Measurements from ENCODE around the gene CCDC66. TPM values are rescaled to one million over a fixed set of nuclear protein-coding genes. Genes with fewer than 3 reads are reported as not detected.

CCDC66 gene
- total and polyA plus RNA-seq, 2 donors (not counting 1 experiment from before 2014, with no cell fraction given), result 8.3 to 28.2 TPM

- H4K20me1 ChIP-seq (ENCODE audit: control insufficient read depth, extremely low read depth, insufficient read depth, low read length), result no peaks in the 10 kb centered on the region
- no peaks in the 10 kb centered on the region for H3K27me3 ChIP-seq (ENCODE audit: control insufficient read depth, insufficient read depth, low read length)
- no peaks in the 10 kb centered on the region for H3K9me3 ChIP-seq (ENCODE audit: control insufficient read depth, insufficient read depth, low read depth, low read length)
- H3K79me2 ChIP-seq (ENCODE audit: control insufficient read depth, insufficient read depth, low read length), result no peaks in the 10 kb centered on the region
- TF ChIP-seq CTCF (conservative IDR thresholded peaks at IDR 0.05 in 1 of 2, IDR thresholded peaks at IDR 0.05 in 1 of 2; ENCODE audit: low read depth in 1 of 2, low read length in 2 of 2) (no peak), EZH2 (IDR thresholded peaks at IDR 0.05; ENCODE audit: low read length, missing control alignments) (no peak)
- no peak overlapping the region for H3K9ac ChIP-seq (ENCODE audit: insufficient read depth, low read length)
- H3K27ac ChIP-seq (ENCODE audit: insufficient read depth, low read length), result no peak overlapping the region
- no peak overlapping the region for H3K4me3 ChIP-seq (replicated peaks in 1 of 4; ENCODE audit: control extremely low read depth in 1 of 4, insufficient read depth in 1 of 4, low read depth in 3 of 4, low read length in 4 of 4)
- DNase-seq (ENCODE audit: low read depth in 2 of 2), result no peak
- H3K4me2 ChIP-seq (ENCODE audit: extremely low read depth, insufficient read depth, low read length), result no peak overlapping the region
- no peak overlapping the region for H2AFZ ChIP-seq (ENCODE audit: low read length)
- no peaks in the 10 kb centered on the region for H3K4me1 ChIP-seq (ENCODE audit: control insufficient read depth, extremely low read depth, insufficient read depth, low read length)
- peaks cover 5% of the 10 kb centered on the region for H3K36me3 ChIP-seq (ENCODE audit: control insufficient read depth, insufficient read depth, low read length)
These were observed 65.4 kb downstream of the CCDC66 start for GRCh38 chr3:56622381-56622780.

DNA sequence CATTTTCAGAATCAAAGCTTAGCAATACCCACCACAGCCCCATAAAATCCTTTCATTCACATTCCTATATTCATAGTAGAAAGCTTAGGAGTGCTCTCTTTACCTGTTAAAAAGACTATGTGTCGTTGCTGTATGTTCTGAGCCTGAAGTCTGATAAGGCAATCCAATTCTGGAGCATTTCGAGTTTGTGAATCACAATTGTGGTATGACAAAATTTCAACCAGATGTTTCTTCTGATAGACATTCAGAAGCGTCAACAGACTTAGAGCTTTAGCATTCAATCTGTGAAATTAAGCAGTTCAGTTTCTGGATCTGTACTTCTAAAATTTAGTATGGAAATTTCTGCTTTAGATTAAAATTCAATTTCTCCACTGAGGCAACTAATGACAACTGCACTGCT, 67.8 kb downstream of the CCDC66 start:
- Histone ChIP-seq H3K79me2 (ENCODE audit: control insufficient read depth, insufficient read depth, low read length) (no peaks in the 10 kb centered on the region), H3K9ac (ENCODE audit: insufficient read depth, low read length) (no peak overlapping the region), H3K4me3 (replicated peaks in 1 of 4; ENCODE audit: control extremely low read depth in 1 of 4, insufficient read depth in 1 of 4, low read depth in 3 of 4, low read length in 4 of 4) (no peak overlapping the region), H4K20me1 (ENCODE audit: control insufficient read depth, extremely low read depth, insufficient read depth, low read length) (no peaks in the 10 kb centered on the region), H3K27me3 (ENCODE audit: control insufficient read depth, insufficient read depth, low read length) (no peaks in the 10 kb centered on the region), H3K4me2 (ENCODE audit: extremely low read depth, insufficient read depth, low read length) (no peak overlapping the region), H3K27ac (ENCODE audit: insufficient read depth, low read length) (no peak overlapping the region), H3K4me1 (ENCODE audit: control insufficient read depth, extremely low read depth, insufficient read depth, low read length) (no peaks in the 10 kb centered on the region), H3K36me3 (ENCODE audit: control insufficient read depth, insufficient read depth, low read length) (peaks cover 3% of the 10 kb centered on the region), H3K9me3 (ENCODE audit: control insufficient read depth, insufficient read depth, low read depth, low read length) (no peaks in the 10 kb centered on the region), H2AFZ (ENCODE audit: low read length) (no peak overlapping the region)
- no peak for TF ChIP-seq CTCF (conservative IDR thresholded peaks at IDR 0.05 in 1 of 2, IDR thresholded peaks at IDR 0.05 in 1 of 2; ENCODE audit: low read depth in 1 of 2, low read length in 2 of 2)
- TF ChIP-seq EZH2 (IDR thresholded peaks at IDR 0.05; ENCODE audit: low read length, missing control alignments), result no peak
- DNase-seq (ENCODE audit: low read depth in 2 of 2), result peak; percentile 12 to 65

DNA sequence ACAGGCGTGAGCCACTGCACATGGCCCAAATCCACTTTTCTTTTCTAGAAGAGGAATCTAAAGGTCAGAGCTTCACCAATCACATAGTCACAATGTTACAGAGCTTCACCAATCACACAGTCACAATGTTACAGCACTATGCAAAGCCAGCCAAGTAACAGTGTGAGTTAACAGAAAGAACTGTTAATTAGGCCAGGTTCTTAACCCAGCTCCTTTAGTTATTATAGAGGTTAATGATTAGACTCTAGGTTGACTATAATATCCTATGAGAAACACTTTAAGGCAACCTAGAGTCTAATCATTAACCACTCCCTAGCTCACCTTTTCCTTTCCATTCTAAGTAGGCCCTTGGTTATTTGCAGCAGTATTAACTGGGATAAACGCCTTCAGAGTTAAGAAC, 72.1 kb downstream of the CCDC66 start:
- no peak overlapping the region for H2AFZ ChIP-seq (ENCODE audit: low read length)
- peaks cover 3% of the 10 kb centered on the region for H3K36me3 ChIP-seq (ENCODE audit: control insufficient read depth, insufficient read depth, low read length)
- TF ChIP-seq CTCF (conservative IDR thresholded peaks at IDR 0.05 in 1 of 2, IDR thresholded peaks at IDR 0.05 in 1 of 2; ENCODE audit: low read depth in 1 of 2, low read length in 2 of 2) (no peak), EZH2 (IDR thresholded peaks at IDR 0.05; ENCODE audit: low read length, missing control alignments) (no peak)
- no peak overlapping the region for H3K27ac ChIP-seq (ENCODE audit: insufficient read depth, low read length)
- H3K9ac ChIP-seq (ENCODE audit: insufficient read depth, low read length), result no peak overlapping the region
- H3K27me3 ChIP-seq (ENCODE audit: control insufficient read depth, insufficient read depth, low read length), result no peaks in the 10 kb centered on the region
- H3K4me2 ChIP-seq (ENCODE audit: extremely low read depth, insufficient read depth, low read length), result no peak overlapping the region
- H4K20me1 ChIP-seq (ENCODE audit: control insufficient read depth, extremely low read depth, insufficient read depth, low read length), result no peaks in the 10 kb centered on the region
- H3K4me3 ChIP-seq (replicated peaks in 1 of 4; ENCODE audit: control extremely low read depth in 1 of 4, insufficient read depth in 1 of 4, low read depth in 3 of 4, low read length in 4 of 4), result no peak overlapping the region
- no peaks in the 10 kb centered on the region for H3K4me1 ChIP-seq (ENCODE audit: control insufficient read depth, extremely low read depth, insufficient read depth, low read length)
- H3K9me3 ChIP-seq (ENCODE audit: control insufficient read depth, insufficient read depth, low read depth, low read length), result no peaks in the 10 kb centered on the region
- DNase-seq (ENCODE audit: low read depth in 2 of 2), result no peak
- no peaks in the 10 kb centered on the region for H3K79me2 ChIP-seq (ENCODE audit: control insufficient read depth, insufficient read depth, low read length)

All from fibroblast of lung (primary cell).